Upper lobe of left lung (tissue), 4 donors: ENCODE measurements around the gene HCRT.

Source experiments
- CTCF ChIP-seq, 6 experiments: fragments of 450-650 bp in 4 of 6; fragments of 200-600 bp in 2 of 6; sonication (generic) in 2 of 6; IDR thresholded peaks; one replicate each; pipeline ENCODE4 v1.5.1; 2016 to 2019; ENCODE audit warnings: antibody characterized with exemption in 6 of 6
- POLR2AphosphoS5 ChIP-seq, 2 donors: sonication (generic); formaldehyde crosslinking; IDR thresholded peaks; one replicate each; pipeline ENCODE4 v1.5.1; 2017; ENCODE audit warnings: antibody characterized with exemption in 2 of 2

- TF ChIP-seq CTCF (IDR thresholded peaks at IDR 0.05) (no peak), POLR2AphosphoS5 (IDR thresholded peaks at IDR 0.05) (no peak)
Measured at GRCh38 chr17:42214156-42214555, 28.9 kb upstream of the HCRT start.
